Measurements from ENCODE around the gene ALDH9A1.
"Not testable (repeated sequence)": the region's sequence is repeated elsewhere in the genome, so short reads cannot be mapped to it uniquely, and the experiment has no call there.

ALDH9A1 gene

DNA sequence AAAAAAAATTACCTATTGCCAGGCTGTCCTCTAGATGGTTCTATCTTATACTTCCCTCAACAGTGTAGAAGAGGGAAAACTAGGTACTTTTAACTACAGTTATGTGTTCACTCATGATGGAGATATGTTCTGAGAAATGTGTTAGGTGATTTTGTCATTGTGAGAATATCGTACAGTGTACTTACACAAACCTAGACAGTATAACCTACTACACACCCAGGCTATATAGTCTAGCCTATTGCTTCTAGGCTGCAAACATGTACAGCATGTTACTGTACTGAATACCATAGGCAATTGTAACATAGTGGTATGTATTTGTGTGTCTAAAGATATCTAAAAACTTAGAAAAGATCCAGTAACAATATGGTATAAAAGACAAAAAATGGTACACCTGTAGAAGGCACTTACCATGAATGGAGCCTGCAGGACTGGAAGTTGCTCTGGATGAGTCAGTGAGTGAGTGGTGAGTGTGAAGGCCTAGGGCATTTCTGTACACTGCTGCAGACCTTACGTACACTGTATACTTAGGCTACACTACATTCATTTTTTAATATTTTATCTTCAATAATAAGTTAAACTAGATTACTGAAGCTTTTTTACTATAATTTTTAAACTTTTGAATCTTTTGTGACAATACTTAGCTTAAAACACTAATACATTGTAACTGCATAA, 54.2 kb downstream of the ALDH9A1 start:
- no peak for DNase-seq

DNA sequence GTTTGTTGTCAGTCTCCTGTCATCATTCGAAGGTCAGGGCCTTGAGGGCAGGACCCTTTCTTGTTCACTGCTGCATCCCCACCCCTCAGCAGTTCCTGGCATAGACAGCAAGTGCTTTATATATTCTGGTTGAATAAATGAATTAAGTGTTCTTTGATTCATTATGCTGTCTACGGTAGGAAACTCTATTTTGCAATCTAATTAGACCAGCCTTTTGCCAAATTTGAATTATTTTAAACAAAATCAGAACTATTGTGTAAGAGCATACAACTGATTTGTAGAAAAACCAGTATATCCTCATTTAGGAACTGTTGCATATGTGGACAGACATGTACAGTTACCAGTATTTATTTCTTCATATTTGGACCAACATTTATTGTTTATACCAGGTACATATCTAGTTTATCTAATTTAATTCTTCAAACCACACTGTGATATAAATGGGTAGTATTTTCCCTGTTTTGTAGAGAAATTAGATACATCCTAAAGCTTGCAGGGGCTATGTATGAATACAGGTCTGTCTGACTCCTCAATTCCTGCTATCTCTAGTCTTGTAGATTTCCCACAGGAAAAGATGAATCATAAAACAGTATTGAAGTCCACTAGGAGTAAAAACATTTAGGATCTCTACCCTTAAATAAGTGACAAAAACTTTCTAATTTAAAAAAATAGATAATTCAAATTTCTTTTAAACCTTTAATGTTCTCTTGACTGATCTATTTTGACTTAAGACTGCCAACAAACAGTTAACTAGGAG, 57.0 kb downstream of the ALDH9A1 start:
- DNase-seq, result no peak

DNA sequence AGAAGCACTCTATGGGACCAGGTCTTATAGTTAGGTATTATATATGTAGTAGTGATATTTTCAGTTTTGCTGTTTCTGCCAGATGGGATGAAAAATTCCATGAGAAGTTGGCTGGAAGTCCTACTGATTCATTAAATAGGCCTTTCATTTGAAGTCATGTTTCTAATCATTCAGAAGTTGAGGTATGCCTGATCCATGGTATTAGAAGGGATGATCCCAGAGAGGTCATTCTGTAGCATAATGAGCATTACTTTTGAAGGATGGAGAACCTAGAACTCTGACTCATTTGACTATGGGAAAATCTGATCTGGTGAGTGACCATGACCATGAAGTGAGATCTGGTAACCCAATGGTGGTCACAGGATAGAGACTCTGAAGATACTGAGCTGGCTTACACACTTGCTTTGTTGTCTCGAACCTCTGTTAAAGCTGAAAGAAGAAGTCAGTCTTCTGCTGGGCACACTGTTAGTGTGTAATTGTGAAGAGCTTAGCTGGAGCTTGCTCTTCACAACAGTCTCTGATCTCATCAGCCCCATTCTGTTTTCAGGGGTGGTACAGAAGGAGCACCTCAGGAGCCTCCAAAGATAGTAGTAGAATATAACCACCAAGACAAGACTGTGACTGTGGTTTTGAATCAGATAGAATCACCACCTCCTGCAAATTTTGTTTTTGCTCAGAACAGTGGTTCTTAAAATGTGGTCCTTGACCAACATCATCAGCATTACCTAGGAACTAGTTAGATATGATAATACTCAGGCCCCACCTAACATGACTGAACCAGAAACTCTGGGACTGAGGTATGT, 58.3 kb downstream of the ALDH9A1 start:
- no peak for DNase-seq

DNA sequence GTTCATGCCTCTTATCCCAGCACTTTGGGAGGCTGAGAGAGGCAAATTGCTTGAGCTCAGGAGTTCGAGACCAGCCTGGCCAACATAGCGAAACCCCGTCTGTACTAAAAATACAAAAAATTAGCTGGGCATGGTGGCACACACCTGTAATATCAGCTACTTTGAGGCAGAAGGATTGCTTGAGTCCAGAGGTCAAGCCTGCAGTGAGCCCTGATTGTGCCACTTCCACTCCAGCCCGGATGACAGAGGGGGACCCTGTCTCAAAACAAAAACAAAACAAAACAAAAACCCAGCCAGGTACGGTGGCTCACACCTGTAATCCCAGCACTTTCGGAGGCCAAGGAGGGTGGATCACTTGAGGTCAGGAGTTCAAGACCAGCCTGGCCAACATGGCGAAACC, 60.2 kb downstream of the ALDH9A1 start:
- not testable (repeated sequence) for DNase-seq

DNA sequence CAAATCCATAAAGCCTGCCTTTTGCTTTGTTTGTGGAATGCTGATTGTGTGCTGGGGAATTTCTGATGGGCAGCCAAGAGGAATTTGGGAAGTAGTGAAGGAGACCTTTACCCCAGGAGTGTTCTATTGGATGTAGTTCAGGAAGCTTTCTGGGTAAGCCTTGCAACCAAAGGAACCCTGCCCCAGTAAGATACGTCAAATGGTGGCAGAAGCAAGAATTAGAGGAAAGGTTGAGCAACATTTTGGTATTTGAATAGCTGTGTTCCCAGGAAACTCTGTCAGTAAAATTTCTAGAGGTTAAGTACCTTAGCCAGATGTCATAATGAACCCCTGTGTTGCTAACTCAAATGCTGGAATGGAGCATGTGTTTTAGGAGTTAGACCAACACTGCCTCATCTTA, 60.9 kb downstream of the ALDH9A1 start:
- no peak for DNase-seq

DNA sequence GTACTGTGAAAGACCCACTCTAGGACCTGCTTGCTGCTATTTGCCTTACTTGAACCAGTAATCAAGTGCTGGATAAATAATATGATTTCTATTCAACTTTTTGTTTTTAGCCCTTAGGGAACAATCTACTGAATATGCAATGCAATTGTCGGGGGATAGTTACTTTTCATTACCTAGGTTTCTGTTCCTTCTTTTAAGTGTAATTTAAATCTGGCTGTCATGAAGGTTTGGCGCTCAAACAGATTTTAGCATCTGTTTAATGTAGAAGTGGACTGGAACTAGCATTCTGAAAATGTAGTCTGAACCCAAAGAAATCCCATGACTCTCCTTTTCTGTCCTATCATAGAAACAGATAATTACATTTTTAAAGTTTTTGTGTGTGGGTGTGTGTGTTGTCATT, 62.5 kb downstream of the ALDH9A1 start:
- no peak for DNase-seq

DNA sequence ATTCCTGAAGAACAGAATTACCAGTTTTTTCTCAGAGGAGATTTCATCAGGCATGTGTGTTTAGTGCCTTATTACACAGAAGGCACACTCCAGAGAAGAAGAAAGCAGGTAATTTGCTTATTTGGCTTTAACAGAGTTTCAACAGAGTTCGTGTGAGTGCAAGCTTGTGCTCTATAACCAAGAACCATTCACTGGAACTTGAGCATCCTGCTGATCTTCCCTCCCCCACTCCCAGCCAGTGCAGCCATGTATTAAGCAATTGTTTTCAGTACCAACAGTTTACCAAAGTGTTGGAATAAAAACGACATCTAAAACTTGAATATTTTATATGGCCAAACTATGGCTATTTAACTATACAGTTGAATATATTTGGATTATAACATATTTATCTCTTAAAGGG, 63.0 kb downstream of the ALDH9A1 start:
- no peak for DNase-seq

DNA sequence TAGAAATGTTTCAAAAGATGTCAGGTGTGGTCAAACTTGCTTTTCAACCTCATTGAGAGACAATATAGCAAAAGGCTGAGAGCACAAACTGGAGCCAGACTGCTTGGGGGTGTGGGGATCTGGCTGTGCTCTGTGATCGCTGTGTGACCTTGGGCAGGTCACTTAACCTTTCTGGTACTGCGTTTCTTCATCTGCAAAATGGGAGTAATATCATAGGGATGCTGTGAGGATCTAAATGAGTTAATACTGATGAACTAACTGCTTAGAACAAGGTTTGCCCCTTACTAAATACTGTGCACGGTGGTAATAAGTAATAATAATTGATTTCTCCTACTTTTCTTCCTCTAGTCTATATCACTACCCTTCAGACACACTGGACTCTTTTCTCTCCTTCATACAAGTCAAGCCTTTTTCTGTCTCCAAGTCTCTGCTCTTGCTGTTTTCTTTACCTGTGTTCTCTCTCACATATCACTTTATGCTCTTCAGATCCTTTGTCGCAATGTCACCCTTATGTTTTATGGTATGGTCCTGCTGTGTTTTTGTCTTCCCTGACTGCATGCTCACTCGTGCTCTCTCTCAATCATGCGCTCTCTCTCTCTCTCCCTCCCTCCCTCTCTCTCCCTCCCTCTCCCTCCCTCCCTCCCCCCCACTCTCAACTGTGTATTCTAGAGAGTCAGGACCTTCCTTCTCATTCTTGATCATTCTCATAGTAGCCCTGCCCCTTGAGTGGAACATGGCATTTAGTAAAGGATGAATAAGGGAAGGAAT, 64.0 kb downstream of the ALDH9A1 start:
- DNase-seq, result no peak

DNA sequence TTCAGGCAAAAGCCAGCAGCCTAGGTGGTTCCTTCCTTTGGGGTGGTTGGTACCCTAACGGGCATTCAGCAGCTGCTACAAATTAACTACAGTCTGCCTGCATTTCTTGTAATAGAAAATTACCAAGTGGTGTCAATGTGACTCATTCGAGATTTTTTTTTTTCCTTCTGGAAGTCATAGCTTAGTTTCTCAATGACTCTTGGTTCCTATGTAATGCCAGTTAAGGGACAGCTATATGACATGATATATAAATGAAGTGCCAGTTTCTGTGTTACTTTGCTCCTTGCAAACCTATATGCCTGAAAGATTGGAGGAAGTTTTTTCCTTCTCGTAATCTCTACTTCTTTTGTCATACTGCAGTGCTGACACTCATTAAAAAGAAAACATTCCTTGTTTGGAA, 64.7 kb downstream of the ALDH9A1 start:
- no peak for DNase-seq

DNA sequence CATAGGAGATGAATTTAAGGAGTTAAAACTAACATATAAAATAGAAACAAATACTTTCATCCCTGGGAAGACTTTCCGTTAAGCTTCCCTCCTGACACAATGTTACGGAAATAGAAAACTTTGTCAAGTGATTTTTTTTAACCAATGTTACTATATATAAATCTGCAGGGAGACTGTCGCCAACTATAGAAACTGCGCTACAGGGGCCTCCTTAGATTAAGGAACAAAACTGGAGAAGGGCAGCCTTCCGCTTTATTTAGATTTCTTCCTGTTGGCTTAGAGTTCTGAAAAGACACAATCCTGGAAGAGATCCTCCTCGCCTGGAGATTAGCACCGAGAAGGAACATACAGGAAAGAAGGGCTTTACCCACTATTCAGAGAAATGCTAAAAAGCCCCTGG, 65.9 kb downstream of the ALDH9A1 start:
- no peak for DNase-seq

DNA sequence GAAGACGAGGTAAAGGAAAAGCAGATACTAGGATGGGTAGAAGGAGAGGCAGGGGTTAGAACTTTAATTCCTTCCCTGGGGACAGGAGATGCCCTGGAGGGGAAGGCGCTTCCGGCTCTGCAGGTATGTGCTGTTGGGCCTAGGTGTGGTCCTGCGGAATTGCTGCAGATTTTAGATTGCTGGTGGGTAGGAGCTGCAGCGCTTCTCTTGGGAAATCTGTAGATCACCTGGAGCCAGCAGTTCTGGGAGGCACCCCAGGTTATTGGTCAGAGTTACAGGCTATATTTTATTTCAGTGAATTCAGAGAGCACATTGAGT, 66.3 kb downstream of the ALDH9A1 start:
- DNase-seq, result no peak

DNA sequence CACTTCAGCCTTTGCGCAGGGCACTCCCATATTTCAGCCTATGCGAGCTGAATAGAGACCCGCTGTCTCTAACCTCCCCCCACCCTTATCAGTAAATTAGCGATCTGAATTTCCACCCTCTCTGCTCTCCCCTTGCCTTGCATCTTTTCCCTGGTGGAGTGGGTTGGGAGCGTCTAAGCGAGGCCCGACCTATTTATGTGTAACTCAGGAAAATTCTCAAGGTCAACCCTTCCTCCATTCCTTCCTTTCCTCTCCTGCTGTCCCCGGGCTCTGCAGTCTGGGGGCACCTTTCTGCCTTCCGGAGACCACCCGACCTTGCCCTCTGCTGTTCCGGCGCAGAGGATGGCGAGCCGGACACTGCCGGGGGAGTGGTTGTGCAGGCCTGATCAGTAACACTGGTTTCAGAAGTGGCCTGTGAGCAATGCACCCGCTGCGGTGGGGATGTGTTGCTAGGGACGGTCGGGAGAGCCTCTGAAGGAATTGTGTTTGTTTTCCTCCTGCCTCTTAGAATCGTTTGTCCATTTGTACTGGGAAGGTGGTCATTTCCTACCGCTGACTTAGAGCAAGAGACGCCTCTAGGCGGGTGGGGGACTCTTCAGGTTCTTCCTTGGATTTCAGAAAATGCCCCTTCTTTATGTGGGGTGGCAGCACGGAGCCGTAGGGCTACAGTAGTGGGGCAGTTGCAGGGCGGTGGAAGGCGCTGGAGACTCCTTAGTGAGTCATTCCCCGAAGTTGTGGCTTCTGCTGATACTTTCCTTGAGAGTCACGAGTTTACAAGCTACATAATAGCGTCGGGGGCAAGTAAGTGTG, 66.8 kb downstream of the ALDH9A1 start:
- DNase-seq, result no peak

DNA sequence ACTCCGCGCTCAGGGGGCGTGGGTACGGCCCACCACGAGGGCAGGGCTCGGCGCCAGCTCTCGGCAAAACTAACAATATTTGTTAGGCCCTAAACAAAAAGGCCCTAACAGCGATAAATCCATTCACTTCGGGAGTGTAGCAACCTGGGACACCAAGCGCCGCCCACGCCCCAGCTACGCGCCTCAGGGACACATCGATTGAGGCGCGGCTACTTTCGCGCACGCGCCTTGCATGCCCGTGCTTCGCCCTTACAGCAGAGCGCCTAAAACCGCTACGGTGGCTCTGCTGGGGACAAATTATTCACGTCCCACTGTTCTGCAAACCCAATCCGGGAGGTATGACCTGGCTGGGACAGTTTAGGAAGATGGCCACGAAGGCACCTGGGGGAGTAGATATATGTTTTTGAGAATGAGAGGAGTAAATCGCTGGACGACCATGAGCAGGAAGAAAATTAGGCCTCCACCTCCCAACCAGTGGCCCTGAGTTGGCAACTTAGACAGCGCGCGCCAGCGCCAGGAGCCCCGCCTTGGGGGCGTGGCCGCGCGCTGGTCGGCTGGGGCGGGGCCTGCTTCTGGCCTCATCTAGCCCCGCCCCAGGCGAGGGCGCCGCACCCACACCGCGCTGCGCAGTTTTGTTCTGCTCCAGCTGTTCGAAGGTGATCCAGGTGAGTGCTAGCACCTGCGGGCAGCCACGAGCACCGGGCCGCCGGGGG, 67.6 kb downstream of the ALDH9A1 start, which contains the start of gene MGST3:
MGST3 (plus strand) TSS at position 606 of the 713 bp plus-strand sequence. CDS start 18,614 bp downstream, outside the sequence.
- peak; percentile 96 for DNase-seq

DNA sequence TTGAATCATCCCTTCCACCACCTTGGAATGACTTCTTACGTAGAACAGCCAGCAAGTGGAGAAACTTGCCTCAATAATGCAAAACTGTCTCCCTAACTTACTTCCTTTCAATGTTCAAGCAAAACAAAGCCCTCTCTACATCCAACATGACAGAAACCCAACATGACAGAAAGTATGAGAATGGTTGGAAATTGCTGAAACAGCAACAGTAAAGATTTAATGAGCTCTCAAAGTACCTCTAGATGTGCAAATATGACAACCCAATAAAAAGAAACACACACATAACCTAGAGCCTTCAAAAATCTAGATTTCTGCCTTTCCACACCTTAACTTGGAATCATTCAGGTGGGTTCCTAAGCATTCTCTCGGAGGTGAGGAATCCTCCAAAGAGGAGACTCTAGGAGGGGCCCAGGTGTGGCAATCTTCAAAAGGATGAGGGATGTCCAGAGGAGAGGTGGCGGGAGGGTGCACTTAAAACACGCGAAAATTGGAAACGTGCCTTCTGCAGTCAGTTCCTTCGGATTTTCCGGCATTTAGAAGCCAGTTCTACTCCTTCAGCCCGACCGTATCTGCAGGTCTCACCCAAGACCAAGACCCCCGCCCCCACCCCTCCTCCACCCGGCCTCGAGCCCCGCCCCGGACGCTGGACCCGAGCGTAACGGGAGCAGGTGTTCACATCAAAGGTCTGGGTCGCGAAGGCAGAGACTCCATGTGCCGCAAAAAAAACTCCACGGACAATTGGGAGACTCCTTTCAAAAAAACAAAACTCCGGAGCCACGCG, 68.3 kb downstream of the ALDH9A1 start:
- peak; percentile 77 for DNase-seq

DNA sequence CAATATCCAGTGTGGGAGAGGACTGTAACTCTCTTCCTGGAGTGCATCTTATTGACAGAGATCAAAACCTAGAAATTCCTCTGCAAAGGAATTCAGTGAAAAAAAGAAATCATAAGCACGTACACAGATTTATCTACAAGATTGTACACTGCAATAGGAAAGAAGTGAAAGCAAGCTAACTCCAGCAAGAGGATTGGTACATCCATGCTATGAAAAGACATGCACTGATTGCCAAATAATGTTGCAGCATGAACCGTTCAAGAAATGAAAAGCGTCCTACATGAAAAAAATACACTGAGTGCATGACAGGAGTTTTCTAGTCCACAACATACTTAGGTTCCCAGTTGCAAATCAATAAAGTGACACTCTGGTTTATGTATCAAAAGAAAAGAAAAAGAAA, 69.2 kb downstream of the ALDH9A1 start:
- no peak for DNase-seq

DNA sequence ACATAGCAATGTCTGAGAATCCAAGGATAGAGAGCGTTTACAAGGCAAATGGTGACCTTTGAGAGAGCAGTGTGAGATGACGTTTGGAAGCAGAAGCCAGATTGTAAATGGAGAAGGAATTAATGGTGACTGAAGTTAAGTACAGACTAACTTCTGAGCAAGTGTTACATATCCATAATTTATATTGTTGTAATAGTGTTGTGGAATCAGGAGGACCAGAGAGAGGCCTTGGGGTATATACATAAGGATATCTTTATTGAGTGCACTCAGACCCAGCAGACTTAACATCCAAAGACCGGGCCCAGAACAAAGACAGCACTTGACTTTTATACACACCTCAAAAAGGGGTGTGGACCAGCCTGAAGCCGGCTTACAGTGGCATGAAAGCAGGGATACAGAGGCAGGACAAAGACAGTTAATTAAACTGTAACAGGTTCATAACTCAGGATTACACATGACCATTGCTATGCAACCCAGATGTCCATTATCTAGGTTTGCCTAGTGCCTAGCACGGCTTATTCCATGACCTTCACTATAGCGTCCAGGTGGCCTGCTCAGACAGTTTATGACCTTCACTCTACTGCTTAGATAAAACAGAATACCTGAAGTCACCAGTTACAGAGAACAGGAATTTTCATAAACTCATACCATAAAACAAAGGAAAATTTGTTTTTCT, 70.1 kb downstream of the ALDH9A1 start:
- no peak for DNase-seq

DNA sequence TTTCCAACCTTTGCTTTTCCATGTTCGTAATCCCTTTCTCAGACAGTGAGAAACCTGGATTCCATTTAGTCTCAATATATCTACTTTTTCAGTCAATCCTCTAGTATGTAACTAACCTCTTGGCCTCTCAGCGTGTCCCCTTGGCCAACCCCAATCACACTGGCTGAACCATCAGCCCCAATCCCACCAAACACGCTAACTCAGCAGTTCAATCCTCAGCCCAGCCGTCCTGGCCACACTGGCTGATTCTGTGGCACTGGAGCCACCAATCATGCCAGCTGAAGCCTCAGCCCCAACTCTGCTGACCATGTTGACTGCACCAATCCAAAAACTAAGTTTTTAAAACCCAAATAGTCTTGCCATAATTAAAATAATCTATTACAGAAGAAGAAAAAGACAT, 73.9 kb downstream of the ALDH9A1 start:
- DNase-seq, result no peak

DNA sequence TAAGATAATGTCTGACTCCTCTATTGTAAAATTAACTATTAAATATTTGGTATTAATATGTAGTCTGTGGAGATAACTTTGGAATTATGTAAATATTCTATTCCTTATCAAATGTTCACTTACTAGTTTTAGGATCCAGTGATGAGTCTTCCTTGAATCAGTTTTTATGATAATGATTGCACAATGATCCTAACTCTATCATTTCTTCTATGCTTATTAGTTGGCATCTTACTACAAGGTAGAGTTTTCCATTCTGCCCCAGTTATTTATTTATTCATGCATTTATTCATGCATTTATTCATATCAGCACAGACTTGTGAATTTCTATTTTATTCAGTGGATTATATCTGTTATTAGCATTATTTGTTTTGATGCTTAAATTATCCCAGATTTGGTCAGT, 74.7 kb downstream of the ALDH9A1 start:
- no peak for DNase-seq

DNA sequence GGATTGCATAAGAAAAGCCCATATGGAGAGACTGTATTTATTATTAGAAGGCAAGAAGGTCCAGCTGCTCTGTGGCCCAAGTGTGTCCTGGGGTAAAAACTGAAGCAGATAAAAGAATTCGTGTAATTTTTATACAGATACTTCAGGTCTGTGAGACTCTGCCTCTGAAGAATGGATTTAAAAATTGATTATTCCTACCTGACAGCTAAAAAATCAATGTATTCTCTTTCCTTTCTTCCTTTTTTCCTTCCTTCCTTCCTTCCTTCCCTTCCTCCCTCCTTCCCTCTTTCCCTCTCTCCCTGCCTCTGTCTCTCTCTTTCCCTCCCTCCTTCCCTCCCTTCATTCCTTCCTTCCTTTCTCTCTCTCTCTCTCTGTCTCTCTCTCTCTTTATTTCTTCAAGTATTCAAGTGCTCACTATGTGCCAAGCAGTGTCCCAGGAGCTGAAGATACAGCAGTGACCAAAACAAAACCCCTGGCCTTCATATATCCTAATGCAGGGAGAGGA, 78.7 kb downstream of the ALDH9A1 start:
- DNase-seq, result no peak

DNA sequence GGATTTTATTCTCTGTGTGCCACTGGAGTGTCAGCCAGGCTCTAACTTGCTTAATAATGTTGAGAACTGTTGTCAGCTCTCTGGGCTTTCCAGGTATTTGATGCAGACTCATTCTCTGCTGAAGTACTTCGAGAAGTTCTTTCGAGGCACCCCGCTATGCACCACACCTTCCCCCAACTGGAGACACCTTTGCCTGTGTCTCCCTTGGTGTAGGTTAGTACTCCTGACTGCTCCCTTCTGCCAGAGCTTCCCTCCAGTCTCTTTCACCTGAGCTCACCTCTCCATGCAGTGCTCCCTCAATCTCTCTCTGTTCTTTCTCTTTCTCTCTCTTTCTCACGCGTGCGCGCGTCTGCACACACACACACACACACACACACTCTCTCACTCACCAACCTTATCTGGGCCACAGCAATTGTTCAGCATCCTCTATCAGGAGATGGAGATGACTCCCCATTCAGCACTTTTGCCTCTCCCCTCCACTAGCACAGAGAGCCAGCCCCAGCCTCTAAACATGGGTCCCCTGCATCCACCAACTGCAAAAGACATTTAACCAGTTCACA, 81.3 kb downstream of the ALDH9A1 start:
- DNase-seq, result no peak
